Loucy (cell line): Measurements from ENCODE around the gene TBCEL.

Source experiments
- H2AFZ ChIP-seq: fragments of 200-600 bp; sonication (generic); 2 replicates; pipeline ENCODE4 v1.6.0; 2016; ENCODE audit warnings: antibody characterized with exemption, mild to moderate bottlenecking, low read length, moderate library complexity
- H3F3A ChIP-seq: fragments of 200-600 bp; 2 replicates; pipeline ENCODE4 v1.6.0; 2016; ENCODE audit warnings: antibody characterized with exemption, low read depth, mild to moderate bottlenecking
- H3K27me3 ChIP-seq: fragments of 200-600 bp; sonication (generic); 2 replicates; pipeline ENCODE4 v1.6.1; 2014; ENCODE audit warnings: low read length, mild to moderate bottlenecking; ENCODE audit not compliant: insufficient read depth, poor library complexity, severe bottlenecking
- H3K36me3 ChIP-seq: fragments of 200-600 bp; sonication (generic); 2 replicates; pipeline ENCODE4 v1.6.1; 2016; ENCODE audit warnings: low read length; ENCODE audit not compliant: insufficient read depth
- H3K4me1 ChIP-seq: fragments of 200-600 bp; sonication (generic); 2 replicates; pipeline ENCODE4 v1.5.1; 2014; ENCODE audit warnings: low read length, mild to moderate bottlenecking; ENCODE audit not compliant: insufficient read depth, poor library complexity, severe bottlenecking
- H3K4me2 ChIP-seq: fragments of 200-600 bp; sonication (generic); 2 replicates; pipeline ENCODE4 v1.6.0; 2014; ENCODE audit warnings: antibody characterized with exemption, low read length, low read depth, mild to moderate bottlenecking; ENCODE audit not compliant: poor library complexity, severe bottlenecking
- H3K4me3 ChIP-seq: fragments of 200-600 bp; sonication (generic); 2 replicates; pipeline ENCODE4 v1.5.1; 2014; ENCODE audit warnings: low read length, mild to moderate bottlenecking, mixed read lengths; ENCODE audit not compliant: poor library complexity, severe bottlenecking
- H3K79me2 ChIP-seq: fragments of 200-600 bp; sonication (generic); 2 replicates; pipeline ENCODE4 v1.6.1; 2014; ENCODE audit warnings: low read length; ENCODE audit not compliant: insufficient read depth
- H3K9ac ChIP-seq: fragments of 200-600 bp; sonication (generic); 2 replicates; pipeline ENCODE4 v1.6.0; 2014; ENCODE audit warnings: mild to moderate bottlenecking, low read depth, low read length, moderate library complexity; ENCODE audit not compliant: poor library complexity, severe bottlenecking
- H3K9me2 ChIP-seq: fragments of 200-600 bp; sonication (generic); replicated peaks from 2 replicates; pipeline ENCODE4 v1.6.1; 2016; ENCODE audit warnings: low read depth, low read length, mixed read lengths
- H3K9me3 ChIP-seq: fragments of 200-600 bp; sonication (generic); 2 replicates; pipeline ENCODE4 v1.6.1; 2014; ENCODE audit warnings: mild to moderate bottlenecking, antibody characterized with exemption, low read length, low read depth; ENCODE audit not compliant: insufficient read depth
- H4K20me1 ChIP-seq: fragments of 200-600 bp; sonication (generic); 2 replicates; pipeline ENCODE4 v1.6.0; 2014; ENCODE audit warnings: antibody characterized with exemption, low read length, mild to moderate bottlenecking; ENCODE audit not compliant: insufficient read depth, poor library complexity, severe bottlenecking
- EZH2phosphoT487 ChIP-seq: fragments of 200-600 bp; IDR thresholded peaks from 2 replicates; pipeline ENCODE4 v1.6.1; 2018; ENCODE audit warnings: antibody characterized with exemption, mild to moderate bottlenecking, moderate library complexity, borderline replicate concordance
- TF ChIP-seq, protein P1 (sequence below): fragments of 200-600 bp; sonication (generic); conservative IDR thresholded peaks from 2 replicates; pipeline ENCODE4 v1.5.1; 2014; ENCODE audit warnings: mild to moderate bottlenecking, antibody characterized with exemption, low read length

Gene TBCEL

DNA sequence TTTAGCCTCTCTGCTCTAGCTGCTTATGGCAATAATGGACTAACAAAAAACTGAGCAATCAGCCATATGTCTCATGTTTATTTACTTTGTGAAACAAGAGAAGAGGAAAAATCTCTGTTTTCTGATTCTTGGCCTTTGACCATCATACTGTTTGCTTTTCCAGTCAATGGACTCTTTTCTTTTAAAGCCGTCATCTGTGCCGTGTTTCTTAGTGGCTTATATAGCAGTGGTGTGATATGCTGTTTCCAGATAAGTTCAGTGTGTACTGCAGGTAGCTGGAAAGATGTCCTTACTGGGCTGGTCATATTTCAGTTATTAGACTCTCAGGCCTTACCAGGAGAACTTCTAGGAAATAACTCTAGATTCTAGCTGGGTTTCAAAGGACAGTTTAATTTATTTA lies 43.6 kb downstream of the TBCEL start:
- TF ChIP-seq, protein P1, sequence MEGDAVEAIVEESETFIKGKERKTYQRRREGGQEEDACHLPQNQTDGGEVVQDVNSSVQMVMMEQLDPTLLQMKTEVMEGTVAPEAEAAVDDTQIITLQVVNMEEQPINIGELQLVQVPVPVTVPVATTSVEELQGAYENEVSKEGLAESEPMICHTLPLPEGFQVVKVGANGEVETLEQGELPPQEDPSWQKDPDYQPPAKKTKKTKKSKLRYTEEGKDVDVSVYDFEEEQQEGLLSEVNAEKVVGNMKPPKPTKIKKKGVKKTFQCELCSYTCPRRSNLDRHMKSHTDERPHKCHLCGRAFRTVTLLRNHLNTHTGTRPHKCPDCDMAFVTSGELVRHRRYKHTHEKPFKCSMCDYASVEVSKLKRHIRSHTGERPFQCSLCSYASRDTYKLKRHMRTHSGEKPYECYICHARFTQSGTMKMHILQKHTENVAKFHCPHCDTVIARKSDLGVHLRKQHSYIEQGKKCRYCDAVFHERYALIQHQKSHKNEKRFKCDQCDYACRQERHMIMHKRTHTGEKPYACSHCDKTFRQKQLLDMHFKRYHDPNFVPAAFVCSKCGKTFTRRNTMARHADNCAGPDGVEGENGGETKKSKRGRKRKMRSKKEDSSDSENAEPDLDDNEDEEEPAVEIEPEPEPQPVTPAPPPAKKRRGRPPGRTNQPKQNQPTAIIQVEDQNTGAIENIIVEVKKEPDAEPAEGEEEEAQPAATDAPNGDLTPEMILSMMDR = no peak
- TF ChIP-seq EZH2phosphoT487 = no peak
- no peak overlapping the region for H3K9ac ChIP-seq
- H3K27me3 ChIP-seq = no peaks in the 10 kb centered on the region
- no peak overlapping the region for H2AFZ ChIP-seq
- no peaks in the 10 kb centered on the region for H3K9me3 ChIP-seq
- H3K4me2 ChIP-seq = no peak overlapping the region
- no peaks in the 10 kb centered on the region for H3K4me1 ChIP-seq
- H3F3A ChIP-seq = no peaks in the 10 kb centered on the region
- H3K36me3 ChIP-seq = peaks cover 21% of the 10 kb centered on the region; the same call in 1 of the 2 replicates
- no peaks in the 10 kb centered on the region for H3K9me2 ChIP-seq
- no peak overlapping the region for H3K4me3 ChIP-seq
- H3K79me2 ChIP-seq = no peaks in the 10 kb centered on the region
- no peaks in the 10 kb centered on the region for H4K20me1 ChIP-seq

DNA sequence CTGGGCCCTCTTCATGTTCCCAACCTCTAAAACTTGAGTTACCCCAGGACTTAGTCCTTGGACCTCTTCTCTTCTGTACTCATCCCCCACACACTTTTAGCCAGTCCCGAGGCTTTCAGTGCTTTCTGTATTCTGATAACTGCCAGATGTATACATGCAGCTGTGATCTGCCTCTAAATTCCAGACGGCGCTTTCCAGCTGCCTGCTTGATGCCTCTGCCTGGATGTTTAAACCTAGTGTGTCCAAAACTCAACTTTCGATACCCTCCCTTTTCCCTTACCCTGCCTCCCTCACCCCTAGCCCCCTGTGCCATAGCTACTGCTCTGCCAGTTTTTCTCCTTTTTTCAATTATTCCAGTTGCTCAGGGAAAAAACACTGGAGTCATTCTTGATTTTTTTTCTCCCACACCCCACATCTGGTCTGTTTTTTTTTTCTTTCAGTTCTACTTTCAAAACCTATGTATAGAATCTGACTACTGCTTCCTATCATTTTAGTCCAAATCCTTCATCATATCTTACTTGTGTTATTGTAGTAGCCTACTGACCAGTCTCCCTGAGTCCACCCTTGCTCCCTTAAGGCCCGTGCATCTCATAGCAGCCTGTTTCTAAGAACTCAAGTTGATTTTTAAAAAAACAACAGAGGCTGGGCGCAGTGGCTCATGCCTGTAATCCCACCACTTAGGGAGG lies 44.2 kb downstream of the TBCEL start:
- Histone ChIP-seq H2AFZ (no peak overlapping the region), H3K36me3 (peaks cover 20% of the 10 kb centered on the region; the same call in 1 of the 2 replicates), H3F3A (no peaks in the 10 kb centered on the region), H3K9me2 (no peaks in the 10 kb centered on the region), H3K4me3 (no peak overlapping the region), H3K4me1 (no peaks in the 10 kb centered on the region), H3K4me2 (no peak overlapping the region), H4K20me1 (no peaks in the 10 kb centered on the region), H3K27me3 (no peaks in the 10 kb centered on the region), H3K79me2 (no peaks in the 10 kb centered on the region), H3K9ac (no peak overlapping the region), H3K9me3 (no peaks in the 10 kb centered on the region)
- TF ChIP-seq, protein P1 = no peak
- TF ChIP-seq EZH2phosphoT487 = no peak

DNA sequence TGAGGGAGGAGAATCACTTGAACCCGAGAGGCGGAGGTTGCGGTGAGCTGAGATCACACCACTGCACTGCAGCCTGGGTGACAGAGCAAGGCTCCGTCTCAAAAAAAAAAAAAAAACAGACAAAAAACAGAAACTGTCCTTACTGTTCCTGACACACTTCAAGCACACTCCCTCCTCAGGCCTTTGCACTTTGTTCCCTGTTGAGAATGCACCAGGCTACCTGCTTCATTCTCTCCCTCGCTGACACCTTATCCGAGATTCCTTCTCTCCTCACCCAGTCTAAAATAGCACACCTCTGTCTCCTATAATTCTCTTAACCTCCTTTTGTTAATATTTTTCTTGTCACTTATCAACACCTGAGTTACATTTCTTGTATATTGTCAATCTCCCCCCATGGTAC lies 44.9 kb downstream of the TBCEL start:
- no peaks in the 10 kb centered on the region for H3K9me2 ChIP-seq
- H4K20me1 ChIP-seq = no peaks in the 10 kb centered on the region
- no peaks in the 10 kb centered on the region for H3F3A ChIP-seq
- no peaks in the 10 kb centered on the region for H3K9me3 ChIP-seq
- H3K36me3 ChIP-seq = peaks cover 20% of the 10 kb centered on the region; the same call in 1 of the 2 replicates
- H3K4me1 ChIP-seq = no peaks in the 10 kb centered on the region
- no peak overlapping the region for H3K4me2 ChIP-seq
- H3K4me3 ChIP-seq = no peak overlapping the region
- H2AFZ ChIP-seq = no peak overlapping the region
- no peaks in the 10 kb centered on the region for H3K27me3 ChIP-seq
- no peaks in the 10 kb centered on the region for H3K79me2 ChIP-seq
- no peak overlapping the region for H3K9ac ChIP-seq
- no peak for TF ChIP-seq EZH2phosphoT487
- TF ChIP-seq, protein P1 = no peak
